IMR-90 (cell line): ENCODE measurements around the gene TTC31. TPM values are rescaled to one million over a fixed set of nuclear protein-coding genes. Genes with fewer than 3 reads are reported as not detected.
"Not testable (repeated sequence)": the region's sequence is repeated elsewhere in the genome, so short reads cannot be mapped to it uniquely, and the experiment has no call there.

Experiments
- ATAC-seq: fragments of 200-7000 bp; cut with Tn5 transposase; 2 replicates; pipeline ENCODE4 v1.9.1; 2020; ENCODE audit warnings: low read depth, mild to moderate bottlenecking, moderate library complexity
- BruUV-seq: library from RNA; stranded (reverse); fragments of 400-500 nt; replicated peaks from 2 replicates; lab custom pipeline; 2021; lab: Mats Ljungman, UMichigan
- CTCF ChIA-PET: fragments of 300-600 bp; formaldehyde crosslinking; extraction: SDS; loops from one replicate; lab custom pipeline; 2021; ENCODE audit warnings: antibody characterized with exemption; lab: Yijun Ruan, JAX
- POLR2A ChIA-PET: fragments of 300-600 bp; sonication (Branson Sonifier 250); formaldehyde crosslinking; loops from one replicate; lab custom pipeline; 2022; ENCODE audit warnings: antibody characterized with exemption; ENCODE audit not compliant: unreplicated experiment; lab: Charles Lee
- DNase-seq: peaks from one replicate; pipeline ENCODE4 v3.0.0; 2013
- H2AFZ ChIP-seq: replicated peaks from 2 replicates; pipeline ENCODE3; 2013; ENCODE audit warnings: low read length, mild to moderate bottlenecking; ENCODE audit not compliant: poor library complexity
- H2AK5ac ChIP-seq: 2 replicates; pipeline ENCODE4 v1.6.1; 2013; ENCODE audit warnings: low read depth, low read length, inconsistent platforms
- H2AK9ac ChIP-seq: replicated peaks from 2 replicates; pipeline ENCODE3; 2013; ENCODE audit warnings: mild to moderate bottlenecking, low read depth, low read length, moderate library complexity; ENCODE audit not compliant: poor library complexity
- H2BK120ac ChIP-seq: 2 replicates; pipeline ENCODE4 v1.6.1; 2013; ENCODE audit warnings: low read depth, low read length, inconsistent platforms
- H2BK15ac ChIP-seq: 3 replicates; pipeline ENCODE4 v1.6.1; 2013; ENCODE audit warnings: low read depth, low read length, inconsistent platforms
- H2BK20ac ChIP-seq: 2 replicates; pipeline ENCODE4 v1.6.1; 2013; ENCODE audit warnings: low read depth, mild to moderate bottlenecking, inconsistent platforms, low read length, moderate library complexity
- H2BK5ac ChIP-seq: 2 replicates; pipeline ENCODE4 v1.6.1; 2013; ENCODE audit warnings: mild to moderate bottlenecking, low read depth, low read length, inconsistent platforms; ENCODE audit not compliant: poor library complexity, severe bottlenecking
- H3K14ac ChIP-seq: replicated peaks from 2 replicates; pipeline ENCODE4 v1.6.1; 2013; ENCODE audit warnings: low read depth, low read length, inconsistent platforms
- H3K18ac ChIP-seq: 2 replicates; pipeline ENCODE4 v1.6.1; 2013; ENCODE audit warnings: low read depth, low read length, control low read depth
- H3K23ac ChIP-seq: 2 replicates; pipeline ENCODE4 v1.6.1; 2013; ENCODE audit warnings: low read depth, low read length, inconsistent platforms
- H3K27ac ChIP-seq: 2 replicates; pipeline ENCODE4 v1.5.1; 2013; ENCODE audit warnings: mild to moderate bottlenecking, control low read depth, low read length; ENCODE audit not compliant: insufficient read depth
- H3K27me3 ChIP-seq: 2 replicates; pipeline ENCODE4 v1.6.1; 2013; ENCODE audit warnings: low read length; ENCODE audit not compliant: control insufficient read depth, insufficient read depth
- H3K36me3 ChIP-seq: 2 replicates; pipeline ENCODE4 v1.6.1; 2013; ENCODE audit warnings: low read length, mixed read lengths; ENCODE audit not compliant: control insufficient read depth, insufficient read depth
- H3K4ac ChIP-seq: 2 replicates; pipeline ENCODE4 v1.6.1; 2013; ENCODE audit warnings: low read depth, low read length, inconsistent platforms
- H3K4me1 ChIP-seq: 2 replicates; pipeline ENCODE4 v1.6.1; 2013; ENCODE audit warnings: low read length, mixed read lengths; ENCODE audit not compliant: control insufficient read depth, insufficient read depth
- H3K4me2 ChIP-seq: 2 replicates; pipeline ENCODE4 v1.6.1; 2013; ENCODE audit warnings: low read depth, mild to moderate bottlenecking, control low read depth, low read length, moderate library complexity
- H3K4me3 ChIP-seq: 2 replicates; pipeline ENCODE4 v1.5.1; 2013; ENCODE audit warnings: low read depth, mild to moderate bottlenecking, control low read depth, low read length, moderate library complexity; ENCODE audit not compliant: insufficient read depth
- H3K56ac ChIP-seq: 2 replicates; pipeline ENCODE4 v1.6.1; 2013; ENCODE audit warnings: low read length, inconsistent platforms; ENCODE audit not compliant: insufficient read depth; ENCODE audit errors: extremely low read depth
- H3K79me1 ChIP-seq, 2 experiments: 2 replicates each; pipeline ENCODE4 v1.6.1; 2013; ENCODE audit warnings: low read length in 2 of 2, inconsistent platforms in 1 of 2, low read depth in 1 of 2
- H3K9ac ChIP-seq: 2 replicates; pipeline ENCODE4 v1.6.1; 2013; ENCODE audit warnings: low read depth, low read length, control low read depth
- H3K9me1 ChIP-seq: 2 replicates; pipeline ENCODE4 v1.6.1; 2013; ENCODE audit warnings: low read length, inconsistent platforms; ENCODE audit not compliant: insufficient read depth
- H3K9me3 ChIP-seq: 2 replicates; pipeline ENCODE4 v1.6.1; 2013; ENCODE audit warnings: low read length; ENCODE audit not compliant: control insufficient read depth, insufficient read depth
- H4K20me1 ChIP-seq: 2 replicates; pipeline ENCODE4 v1.6.1; 2013; ENCODE audit warnings: low read length, inconsistent platforms; ENCODE audit not compliant: insufficient read depth
- H4K5ac ChIP-seq: 2 replicates; pipeline ENCODE4 v1.6.1; 2013; ENCODE audit warnings: mild to moderate bottlenecking, low read depth, low read length, control low read depth
- H4K8ac ChIP-seq, 2 experiments: 2 replicates each; pipeline ENCODE4 v1.6.1; 2013; ENCODE audit warnings: low read depth in 2 of 2, low read length in 2 of 2, control low read depth in 1 of 2, inconsistent platforms in 1 of 2
- H4K91ac ChIP-seq: 2 replicates; pipeline ENCODE4 v1.6.1; 2013; ENCODE audit warnings: low read depth, low read length, inconsistent platforms; ENCODE audit not compliant: insufficient read depth
- MXI1 ChIP-seq: IDR thresholded peaks from 2 replicates; pipeline ENCODE4 v1.6.1; 2012; ENCODE audit warnings: low read depth, mild to moderate bottlenecking, low read length, moderate library complexity, borderline replicate concordance
- RFX5 ChIP-seq: IDR thresholded peaks from 2 replicates; pipeline ENCODE4 v1.8.0; 2012; ENCODE audit warnings: low read depth, mild to moderate bottlenecking, low read length, moderate library complexity
- WGBS, 2 experiments: methylation state at CpG; one replicate each; pipeline versions ENCODE4 v1.1.5 to v1.1.7; 2013; ENCODE audit warnings: missing lambda C conversion rate in 2 of 2; ENCODE audit not compliant: insufficient read length in 1 of 2; ENCODE audit errors: extremely low coverage in 2 of 2; 5-methylcytosine and 5-hydroxymethylcytosine counted together
- dilution Hi-C: fragments of 300-500 bp; cut with HindIII; formaldehyde crosslinking; loops from one replicate; pipeline ENCODE4 v1.14.3; 2018; ENCODE audit warnings: low sequenced_read_pairs; ENCODE audit not compliant: unreplicated experiment
- in situ Hi-C: fragments of 300-500 bp; cut with MboI; formaldehyde crosslinking; loops from 3 replicates; pipeline ENCODE4 v1.14.3; 2019; ENCODE audit warnings: low sequenced_read_pairs, inconsistent platforms, mixed read lengths
- intact Hi-C: fragments of 100-400 bp; cut with micrococcal nuclease; formaldehyde crosslinking; loops from 2 replicates; pipeline ENCODE4 v1.10.0; 2022
- polyA plus RNA-seq, 3 experiments: library from polyadenylated mRNA; depleted of rRNA; stranded (reverse); fragments of >200 nt; gene quantifications; 2 replicates each; pipeline ENCODE4 v1.2.3, GENCODE V29; 2012; ENCODE audit warnings: low replicate concordance in 1 of 3
- total RNA-seq: library from RNA; depleted of rRNA; stranded (reverse); fragments of >200 nt; gene quantifications from 2 replicates; pipeline ENCODE4 v1.2.3, GENCODE V29; 2012

The TTC31 gene
- total and polyA plus RNA-seq, 2 of the 4 experiments (the other 2 are of a cell fraction) = 6.3 to 18.8 TPM

- peak; percentile 9 for ATAC-seq
- H2AK9ac ChIP-seq = peak overlapping the region; percentile 97
Observed at GRCh38 chr2:74464406-74464805, 18.5 kb upstream of the TTC31 start.

GRCh38 chr2:74470742-74471141 lies 12.1 kb upstream of the TTC31 start:
- H3K14ac ChIP-seq, H3K27me3 ChIP-seq, dilution Hi-C loops, H4K20me1 ChIP-seq, intact Hi-C loops, in situ Hi-C loops, H3K23ac ChIP-seq, H2BK5ac ChIP-seq, H3K9me1 ChIP-seq, H3K4me2 ChIP-seq, H2AK5ac ChIP-seq, ATAC-seq, H2BK120ac ChIP-seq, H2BK20ac ChIP-seq, H2BK15ac ChIP-seq, H3K9me3 ChIP-seq, H3K9ac ChIP-seq, H2AK9ac ChIP-seq, H3K4me3 ChIP-seq, CTCF ChIA-PET, H4K91ac ChIP-seq, H2AFZ ChIP-seq, H3K56ac ChIP-seq, H3K4ac ChIP-seq, H3K18ac ChIP-seq, H3K4me1 ChIP-seq, BruUV-seq, H4K8ac ChIP-seq, H3K27ac ChIP-seq, H4K5ac ChIP-seq, DNase-seq, POLR2A ChIA-PET: not testable (repeated sequence)
- H3K79me1 ChIP-seq = peaks cover 6 to 32% of the 10 kb centered on the region in 2 experiments; a peak in 3 of 4 replicates
- peaks cover 15% of the 10 kb centered on the region for H3K36me3 ChIP-seq
- 92% methylated on average over 4 of the region's 12 CpGs; no CpG with 5 or more reads in 1 of the 2 experiments for WGBS, 2 experiments

More at GRCh38 chr2:74464406-74464805, 18.5 kb upstream of the TTC31 start:
- in situ Hi-C loops (no loop called here), dilution Hi-C loops (no loop called here), intact Hi-C loops (no loop called here)
- Histone ChIP-seq H3K4me2 (peak overlapping the region; percentile 90), H3K23ac (peak overlapping the region; percentile 94), H3K18ac (no peak overlapping the region), H2BK15ac (no peak overlapping the region), H3K27ac (peak overlapping the region; percentile 60), H4K5ac (peak overlapping the region; percentile 8; the same call in 1 of the 2 replicates), H3K4ac (peak overlapping the region; percentile 83), H3K79me1 (peaks cover 7 to 46% of the 10 kb centered on the region in 2 experiments; a peak in 3 of 4 replicates), H2BK120ac (no peak overlapping the region), H4K8ac (peak overlapping the region; percentile 88 to 97; a peak in 2 of 4 replicates), H3K9me1 (no peaks in the 10 kb centered on the region), H3K14ac (peak overlapping the region; percentile 66), H3K56ac (peak overlapping the region; percentile 10; the same call in 1 of the 2 replicates), H3K4me3 (peak overlapping the region; percentile 89), H3K4me1 (peaks cover 3% of the 10 kb centered on the region), H2BK20ac (no peak overlapping the region), H2AFZ (peak overlapping the region; percentile 98), H4K20me1 (no peaks in the 10 kb centered on the region), H4K91ac (peak overlapping the region; percentile 23), H2AK5ac (peak overlapping the region; percentile 97), H2BK5ac (peak overlapping the region; percentile 57), H3K27me3 (no peaks in the 10 kb centered on the region), H3K36me3 (peaks cover 21% of the 10 kb centered on the region), H3K9ac (peak overlapping the region; percentile 68), H3K9me3 (no peaks in the 10 kb centered on the region)
- ChIA-PET CTCF (no interaction called here), POLR2A (no interaction called here)
- no peak for DNase-seq
- no TSS peak for BruUV-seq
- WGBS, 2 experiments = 0% methylated on average over 4 of the region's 13 CpGs; no CpG with 5 or more reads in 1 of the 2 experiments
- TF ChIP-seq RFX5 = no peak
- TF ChIP-seq MXI1 = 0 out of 2 replicates have a peak, but pooled peaks have one; percentile 46
